Measurements from ENCODE around the gene HMCN1.

Gene HMCN1

DNA sequence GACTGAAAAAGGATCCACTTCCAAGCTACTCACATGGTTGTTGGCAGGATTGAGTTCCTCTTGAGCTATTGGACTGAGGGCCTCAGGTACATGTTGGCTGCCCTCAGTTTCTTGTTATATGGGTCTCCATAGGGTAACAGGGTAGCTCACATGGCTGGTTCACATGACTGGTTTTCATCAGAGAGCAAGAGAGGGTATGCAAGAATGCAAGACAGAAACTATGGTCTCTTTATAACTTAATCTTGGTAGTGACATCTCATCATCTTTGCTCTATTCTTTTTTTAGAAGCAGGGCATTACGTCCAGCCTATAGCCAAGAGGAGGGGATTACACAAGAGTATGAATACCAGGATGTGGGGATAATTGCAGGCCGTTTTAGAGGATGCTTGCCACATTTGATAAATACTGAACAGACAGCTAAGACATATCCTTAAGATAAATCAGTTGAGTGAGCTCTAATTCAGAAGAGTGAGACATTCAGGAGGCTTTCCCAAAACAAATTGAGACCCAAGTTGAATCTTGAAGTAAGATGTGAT, 100.2 kb downstream of the HMCN1 start:
- DNase-seq (ENCODE audit: low spot score) = no peak
- TF ChIP-seq, protein P1, sequence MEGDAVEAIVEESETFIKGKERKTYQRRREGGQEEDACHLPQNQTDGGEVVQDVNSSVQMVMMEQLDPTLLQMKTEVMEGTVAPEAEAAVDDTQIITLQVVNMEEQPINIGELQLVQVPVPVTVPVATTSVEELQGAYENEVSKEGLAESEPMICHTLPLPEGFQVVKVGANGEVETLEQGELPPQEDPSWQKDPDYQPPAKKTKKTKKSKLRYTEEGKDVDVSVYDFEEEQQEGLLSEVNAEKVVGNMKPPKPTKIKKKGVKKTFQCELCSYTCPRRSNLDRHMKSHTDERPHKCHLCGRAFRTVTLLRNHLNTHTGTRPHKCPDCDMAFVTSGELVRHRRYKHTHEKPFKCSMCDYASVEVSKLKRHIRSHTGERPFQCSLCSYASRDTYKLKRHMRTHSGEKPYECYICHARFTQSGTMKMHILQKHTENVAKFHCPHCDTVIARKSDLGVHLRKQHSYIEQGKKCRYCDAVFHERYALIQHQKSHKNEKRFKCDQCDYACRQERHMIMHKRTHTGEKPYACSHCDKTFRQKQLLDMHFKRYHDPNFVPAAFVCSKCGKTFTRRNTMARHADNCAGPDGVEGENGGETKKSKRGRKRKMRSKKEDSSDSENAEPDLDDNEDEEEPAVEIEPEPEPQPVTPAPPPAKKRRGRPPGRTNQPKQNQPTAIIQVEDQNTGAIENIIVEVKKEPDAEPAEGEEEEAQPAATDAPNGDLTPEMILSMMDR (IDR thresholded peaks at IDR 0.05; ENCODE audit: extremely low read depth, missing control alignments) = no peak

DNA sequence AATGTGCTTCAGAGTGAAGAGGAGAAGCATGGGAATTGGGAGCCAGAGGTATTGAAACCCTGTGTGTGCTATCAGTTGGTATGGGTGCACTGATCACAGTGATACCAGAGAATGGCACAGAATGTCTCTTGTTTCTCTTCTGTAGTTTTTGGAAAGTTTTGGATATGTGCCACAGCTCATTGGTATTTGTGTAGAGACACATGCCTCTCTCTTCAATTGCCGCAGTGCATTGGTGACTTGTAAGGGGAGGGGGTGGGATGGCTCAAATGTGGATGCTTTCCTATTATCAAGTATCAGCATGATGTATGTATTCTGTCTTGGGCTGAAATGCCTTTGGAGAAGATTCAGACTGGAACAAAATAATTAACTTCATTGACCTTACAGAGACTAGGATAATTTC, 101.0 kb downstream of the HMCN1 start:
- DNase-seq (ENCODE audit: low spot score) = no peak
- TF ChIP-seq, protein P1 (IDR thresholded peaks at IDR 0.05; ENCODE audit: extremely low read depth, missing control alignments) = no peak

DNA sequence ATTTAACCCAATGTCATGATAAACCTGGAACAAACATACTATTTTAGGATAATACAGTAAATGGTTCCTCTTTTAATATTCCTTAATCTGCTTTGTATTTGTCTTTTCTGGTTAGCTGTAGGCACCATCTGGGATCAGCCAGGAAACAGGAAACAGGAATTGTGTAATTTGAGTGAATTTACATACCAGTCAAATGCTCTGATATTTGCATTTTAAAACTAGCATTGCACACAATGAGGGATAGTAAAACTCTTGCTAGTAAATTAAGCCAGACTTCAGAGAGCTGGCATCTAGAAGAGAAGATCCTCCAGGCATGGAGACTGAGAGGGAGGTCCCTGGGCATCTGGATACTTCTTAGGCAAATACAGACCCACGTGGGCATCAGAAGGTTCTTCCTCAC, 103.5 kb downstream of the HMCN1 start:
- TF ChIP-seq, protein P1 (IDR thresholded peaks at IDR 0.05; ENCODE audit: extremely low read depth, missing control alignments) = no peak
- DNase-seq (ENCODE audit: low spot score) = no peak

- no peak for DNase-seq (ENCODE audit: low spot score)
- TF ChIP-seq, protein P1 (IDR thresholded peaks at IDR 0.05; ENCODE audit: extremely low read depth, missing control alignments) = no peak
Observed at GRCh38 chr1:185838111-185838510, 103.9 kb downstream of the HMCN1 start.

DNA sequence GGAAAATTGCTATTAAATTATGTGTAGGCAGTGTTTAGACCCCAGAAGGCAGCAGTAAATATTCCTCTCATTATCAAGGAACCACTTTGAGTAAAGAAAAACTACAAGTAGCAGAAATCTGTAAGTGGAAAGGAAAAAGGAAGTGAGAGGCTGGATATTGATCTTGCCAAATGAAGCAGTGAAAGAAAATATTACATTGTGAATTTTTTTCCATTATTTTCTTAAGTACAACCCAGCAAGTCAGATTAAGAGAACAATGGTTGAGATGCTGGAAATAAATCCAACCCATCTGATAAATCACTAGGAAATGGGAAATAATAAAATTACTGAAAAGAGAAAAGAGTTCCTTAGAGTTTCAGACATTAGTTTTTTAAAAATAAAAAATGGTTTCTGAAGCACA, 106.7 kb downstream of the HMCN1 start:
- TF ChIP-seq, protein P1 (IDR thresholded peaks at IDR 0.05; ENCODE audit: extremely low read depth, missing control alignments) = no peak
- DNase-seq (ENCODE audit: low spot score) = no peak

GRCh38 chr1:185843297-185843869, 109.2 kb downstream of the HMCN1 start:
- no peak for DNase-seq (ENCODE audit: low spot score)
- TF ChIP-seq, protein P1 (IDR thresholded peaks at IDR 0.05; ENCODE audit: extremely low read depth, missing control alignments) = no peak

- no peak for DNase-seq (ENCODE audit: low spot score)
- TF ChIP-seq, protein P1 (IDR thresholded peaks at IDR 0.05; ENCODE audit: extremely low read depth, missing control alignments) = no peak
Observed at GRCh38 chr1:185843986-185844385, 109.8 kb downstream of the HMCN1 start.
